ENCODE measurements around the gene FAM180B. TPM values are rescaled to one million over a fixed set of nuclear protein-coding genes. Genes with fewer than 3 reads are reported as not detected.
"Not testable (repeated sequence)": the region's sequence is repeated elsewhere in the genome, so short reads cannot be mapped to it uniquely, and the experiment has no call there.

FAM180B gene

DNA sequence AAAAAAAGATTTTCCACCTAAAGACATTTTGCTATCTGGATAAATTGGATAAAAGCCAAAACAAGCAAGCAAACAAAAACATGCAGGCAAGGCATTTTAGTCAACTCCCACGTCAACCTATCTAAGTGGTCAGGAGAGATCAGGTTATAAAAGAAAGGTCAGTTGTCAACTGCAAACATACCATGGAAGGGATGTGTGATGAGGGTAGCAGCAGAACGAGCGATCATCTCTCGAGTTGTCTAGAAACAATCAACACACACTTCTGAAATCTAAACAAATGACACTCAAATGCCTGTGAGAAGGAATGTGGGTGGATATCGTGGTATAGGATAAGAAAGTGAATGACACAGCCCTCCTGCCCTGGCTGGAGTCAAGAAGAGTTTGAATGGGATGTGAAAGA lies 45.0 kb downstream of the FAM180B start:
- Histone ChIP-seq H3K9me3 (replicated peaks; ENCODE audit: low read length) (no peaks in the 10 kb centered on the region), H3K9ac (ENCODE audit: low read depth, low read length) (no peak overlapping the region), H3K36me3 (ENCODE audit: insufficient read depth, low read length) (peaks cover 65% of the 10 kb centered on the region), H3K27me3 (ENCODE audit: control insufficient read depth, insufficient read depth, low read length) (no peaks in the 10 kb centered on the region), H3K4me2 (ENCODE audit: low read length) (no peak overlapping the region), H3K4me1 (ENCODE audit: control insufficient read depth, insufficient read depth, low read length) (no peaks in the 10 kb centered on the region), H3K4me3 (ENCODE audit: low read length) (no peak overlapping the region)

DNA sequence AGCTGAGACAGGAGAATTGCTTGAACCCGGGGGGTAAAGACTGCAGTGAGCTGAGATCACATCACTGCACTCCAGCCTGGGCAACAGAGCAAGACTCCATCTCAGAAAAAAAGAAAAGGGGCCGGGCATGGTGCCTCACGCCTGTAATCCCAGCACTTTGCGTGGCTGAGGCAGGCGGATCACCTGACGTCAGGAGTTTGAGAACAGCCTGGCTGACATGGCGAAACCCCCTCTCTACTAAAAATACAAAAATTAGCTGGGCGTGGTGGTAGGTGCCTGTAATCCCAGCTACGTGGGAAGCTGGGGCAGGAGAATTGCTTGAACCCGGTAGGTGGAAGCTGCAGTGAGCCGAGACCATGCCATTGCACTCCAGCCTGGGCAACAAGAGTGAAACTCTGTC lies 49.9 kb downstream of the FAM180B start:
- not testable (repeated sequence) for H3K4me2 ChIP-seq (ENCODE audit: low read length); H3K4me3 ChIP-seq (ENCODE audit: low read length); H3K4me1 ChIP-seq (ENCODE audit: control insufficient read depth, insufficient read depth, low read length); H3K9me3 ChIP-seq (replicated peaks; ENCODE audit: low read length); H3K9ac ChIP-seq (ENCODE audit: low read depth, low read length); H3K27me3 ChIP-seq (ENCODE audit: control insufficient read depth, insufficient read depth, low read length)
- peaks cover 48% of the 10 kb centered on the region for H3K36me3 ChIP-seq (ENCODE audit: insufficient read depth, low read length)

Small RNA genes lying within 50 kb of the gene (small RNA-seq; reads per million reads assigned to genes)
- gene RN7SL652P (not detected), gene RNU5E-10P (not detected)

Measured in skeletal muscle satellite cell (primary cell).